ENCODE results near the gene SH2B3. TPM values are rescaled to one million over a fixed set of nuclear protein-coding genes. Genes with fewer than 3 reads are reported as not detected.

The SH2B3 gene
- total and polyA plus RNA-seq, 8 donors = 2.5 to 21.7 (median 8.8) TPM

GRCh38 chr12:111436266-111436665, 30.5 kb downstream of the SH2B3 start:
- no peak for DNase-seq
- no peak for TF ChIP-seq POLR2A (IDR thresholded peaks at IDR 0.05)
- TF ChIP-seq CTCF (IDR thresholded peaks at IDR 0.05) = no peak
- TF ChIP-seq EP300 (IDR thresholded peaks at IDR 0.05) = no peak
- no peak for TF ChIP-seq POLR2AphosphoS5 (IDR thresholded peaks at IDR 0.05)
- 77 to 88% (median 86%) methylated on average over 6 to 7 of the region's 7 CpGs for WGBS, 5 donors
- no peak overlapping the region for H3K4me3 ChIP-seq
- peaks cover 47 to 100% (median 82%) of the 10 kb centered on the region in 4 donors for H3K4me1 ChIP-seq
- H3K27ac ChIP-seq = peak overlapping the region in 4 of 5 donors; percentile 69 to 83 (median 76)
- H3K36me3 ChIP-seq = peaks cover 0 to 19% (median 10%) of the 10 kb centered on the region in 4 donors
- H3K27me3 ChIP-seq = no peaks in the 10 kb centered on the region
- no peaks in the 10 kb centered on the region for H3K9me3 ChIP-seq
- intact Hi-C loops (cut with DNase I; ENCODE audit: low total_unique reads) = no loop called here

- no peaks in the 10 kb centered on the region for H3K9me3 ChIP-seq
- no peak overlapping the region for H3K4me3 ChIP-seq
- no peak for DNase-seq
- no peaks in the 10 kb centered on the region for H3K27me3 ChIP-seq
- H3K27ac ChIP-seq = peak overlapping the region in 3 of 5 donors; percentile 69 to 83 (median 81)
- peaks cover 0 to 19% (median 10%) of the 10 kb centered on the region in 4 donors for H3K36me3 ChIP-seq
- H3K4me1 ChIP-seq = peaks cover 41 to 100% (median 77%) of the 10 kb centered on the region in 4 donors
- intact Hi-C loops (cut with DNase I; ENCODE audit: low total_unique reads) = no loop called here
- WGBS, 5 donors = 58 to 69% (median 68%) methylated on average over 3 to 4 of the region's 4 CpGs
- TF ChIP-seq POLR2AphosphoS5 (IDR thresholded peaks at IDR 0.05) (no peak), EP300 (IDR thresholded peaks at IDR 0.05) (no peak), POLR2A (IDR thresholded peaks at IDR 0.05) (no peak), CTCF (IDR thresholded peaks at IDR 0.05) (no peak)
Measured at GRCh38 chr12:111436811-111437210, 31.1 kb downstream of the SH2B3 start.

GRCh38 chr12:111437816-111438454, 32.2 kb downstream of the SH2B3 start:
- TF ChIP-seq POLR2A (IDR thresholded peaks at IDR 0.05) = no peak
- TF ChIP-seq EP300 (IDR thresholded peaks at IDR 0.05) = no peak
- TF ChIP-seq CTCF (IDR thresholded peaks at IDR 0.05) = no peak
- TF ChIP-seq POLR2AphosphoS5 (IDR thresholded peaks at IDR 0.05) = peak in 1 of 3 donors; percentile 14
- 49 to 69% (median 56%) methylated on average over 7 to 8 of the region's 8 CpGs for WGBS, 5 donors
- no peak for DNase-seq
- intact Hi-C loops (cut with DNase I; ENCODE audit: low total_unique reads) = no loop called here
- Histone ChIP-seq H3K27ac (peak overlapping the region in 4 of 5 donors; percentile 36 to 83 (median 75)), H3K36me3 (peaks cover 2 to 30% (median 19%) of the 10 kb centered on the region in 4 donors), H3K9me3 (no peaks in the 10 kb centered on the region), H3K4me3 (no peak overlapping the region), H3K4me1 (peaks cover 41 to 100% (median 75%) of the 10 kb centered on the region in 4 donors), H3K27me3 (no peaks in the 10 kb centered on the region)

GRCh38 chr12:111438481-111438880, 32.8 kb downstream of the SH2B3 start:
- WGBS, 5 donors = 30 to 47% (median 33%) methylated on average over 9 of the region's 9 CpGs
- peak overlapping the region in 4 of 5 donors; percentile 36 to 83 (median 75) for H3K27ac ChIP-seq

More at GRCh38 chr12:111438481-111438880, 32.8 kb downstream of the SH2B3 start:
- intact Hi-C loops (cut with DNase I; ENCODE audit: low total_unique reads) = no loop called here
- H3K4me3 ChIP-seq = no peak overlapping the region
- H3K27me3 ChIP-seq = no peaks in the 10 kb centered on the region
- H3K9me3 ChIP-seq = no peaks in the 10 kb centered on the region
- TF ChIP-seq EP300 (IDR thresholded peaks at IDR 0.05) (no peak), POLR2AphosphoS5 (IDR thresholded peaks at IDR 0.05) (no peak), POLR2A (IDR thresholded peaks at IDR 0.05) (no peak), CTCF (IDR thresholded peaks at IDR 0.05) (no peak)
- DNase-seq = peak; percentile 48 to 69
- peaks cover 41 to 100% (median 78%) of the 10 kb centered on the region in 4 donors for H3K4me1 ChIP-seq
- H3K36me3 ChIP-seq = peaks cover 2 to 35% (median 25%) of the 10 kb centered on the region in 4 donors
